A549 treated with RU486 at 1 μM for 4 hours (cell line): ENCODE data around the gene KDF1. TPM values are rescaled to one million over a fixed set of nuclear protein-coding genes. Genes with fewer than 3 reads are reported as not detected.

Source experiments
- total RNA-seq: library from RNA; stranded (reverse); fragments of 200-300 nt; extraction: Qiagen RNA extraction; gene quantifications from 5 replicates; pipeline ENCODE4 v1.2.3, GENCODE V29; 2022; ENCODE audit warnings: low read depth

Gene KDF1, protein sequence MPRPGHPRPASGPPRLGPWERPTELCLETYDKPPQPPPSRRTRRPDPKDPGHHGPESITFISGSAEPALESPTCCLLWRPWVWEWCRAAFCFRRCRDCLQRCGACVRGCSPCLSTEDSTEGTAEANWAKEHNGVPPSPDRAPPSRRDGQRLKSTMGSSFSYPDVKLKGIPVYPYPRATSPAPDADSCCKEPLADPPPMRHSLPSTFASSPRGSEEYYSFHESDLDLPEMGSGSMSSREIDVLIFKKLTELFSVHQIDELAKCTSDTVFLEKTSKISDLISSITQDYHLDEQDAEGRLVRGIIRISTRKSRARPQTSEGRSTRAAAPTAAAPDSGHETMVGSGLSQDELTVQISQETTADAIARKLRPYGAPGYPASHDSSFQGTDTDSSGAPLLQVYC
- total RNA-seq, result 0.15 TPM in 1 of 5 replicates, not detected in the others

DNA sequence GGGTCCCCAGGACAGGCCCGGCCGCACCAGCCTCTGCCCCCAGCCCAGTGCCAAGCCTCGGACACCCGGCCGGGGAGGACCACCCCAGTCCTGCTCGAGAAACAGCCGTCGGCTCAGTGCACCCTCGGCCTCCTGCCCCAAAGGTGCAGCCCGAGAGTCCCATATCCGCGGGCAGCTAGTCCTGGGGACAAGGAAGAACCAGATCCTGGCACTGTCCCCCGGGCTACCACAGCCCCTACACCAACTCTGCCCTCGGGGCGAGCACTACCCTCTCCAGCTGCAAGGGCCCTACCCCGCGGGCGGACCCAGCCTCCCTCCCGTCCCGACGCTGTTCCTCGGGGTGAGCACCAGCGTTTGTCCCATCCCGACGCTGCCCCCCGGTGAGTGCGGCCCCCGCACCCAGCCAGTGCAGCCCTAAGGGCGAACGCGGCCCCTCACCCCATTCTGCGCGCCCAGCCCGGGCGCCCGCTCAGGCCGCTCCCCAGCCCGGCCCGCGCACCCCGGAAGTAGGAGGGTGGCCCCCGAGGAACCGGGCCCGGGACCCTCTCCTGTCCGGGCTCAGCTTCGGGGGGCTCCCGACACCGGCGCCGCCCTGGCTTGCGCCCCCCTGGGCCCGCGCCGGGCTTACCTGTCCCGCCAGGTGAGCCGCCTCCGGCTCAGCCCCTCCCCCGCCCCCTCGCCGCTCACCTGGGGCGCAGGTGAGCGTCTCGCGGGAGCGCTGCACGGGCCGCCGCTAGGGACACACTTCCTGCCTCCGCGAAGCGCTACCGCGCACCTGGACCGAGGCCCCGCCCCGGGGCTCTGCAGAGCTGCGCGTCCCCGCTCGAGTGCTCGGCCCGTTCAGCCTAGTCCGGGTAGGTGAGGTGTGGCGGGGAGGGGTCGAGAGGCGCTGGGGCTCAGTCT, at the start of gene KDF1:
KDF1 (minus strand) TSS at position 747 of the 903 bp plus-strand sequence. CDS start 8,088 bp downstream, outside the sequence.

DNA sequence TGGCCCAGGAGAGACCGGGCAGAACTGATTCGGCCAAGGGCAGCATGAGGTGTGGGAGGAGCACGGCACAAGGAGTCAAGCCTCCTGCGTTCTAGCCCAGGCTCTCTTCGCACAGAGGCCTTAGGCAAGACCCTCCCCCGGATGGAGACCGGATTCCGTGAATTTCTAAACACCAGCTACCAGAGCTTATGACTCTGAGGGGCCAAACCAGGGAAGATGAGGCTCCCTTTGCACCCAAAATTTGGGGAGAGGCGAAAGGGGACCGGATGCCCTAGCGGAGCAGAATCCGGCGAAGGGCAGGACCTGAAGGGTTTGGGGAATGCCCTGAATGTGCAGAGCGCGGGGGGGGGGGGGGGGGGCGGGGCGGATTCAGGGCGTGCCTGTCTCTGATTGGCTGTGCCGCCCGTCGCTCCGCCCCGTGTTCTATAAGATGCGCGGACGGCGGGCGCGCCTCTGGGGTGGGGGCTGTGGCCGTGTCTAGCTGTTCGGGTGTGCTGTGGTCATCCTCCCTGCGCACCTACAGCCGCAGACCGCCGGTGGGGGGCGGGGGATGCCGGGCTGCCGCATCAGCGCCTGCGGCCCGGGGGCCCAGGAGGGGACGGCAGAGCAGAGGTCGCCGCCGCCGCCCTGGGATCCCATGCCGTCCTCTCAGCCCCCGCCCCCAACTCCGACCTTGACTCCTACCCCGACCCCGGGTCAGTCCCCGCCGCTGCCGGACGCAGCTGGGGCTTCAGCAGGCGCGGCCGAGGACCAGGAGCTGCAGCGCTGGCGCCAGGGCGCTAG, 33.2 kb upstream of the KDF1 start, which contains the start of gene TRNP1:
TRNP1 (plus strand) TSS at position 456 of the 783 bp plus-strand sequence; CDS start at position 551, 95 bp downstream.

DNA sequence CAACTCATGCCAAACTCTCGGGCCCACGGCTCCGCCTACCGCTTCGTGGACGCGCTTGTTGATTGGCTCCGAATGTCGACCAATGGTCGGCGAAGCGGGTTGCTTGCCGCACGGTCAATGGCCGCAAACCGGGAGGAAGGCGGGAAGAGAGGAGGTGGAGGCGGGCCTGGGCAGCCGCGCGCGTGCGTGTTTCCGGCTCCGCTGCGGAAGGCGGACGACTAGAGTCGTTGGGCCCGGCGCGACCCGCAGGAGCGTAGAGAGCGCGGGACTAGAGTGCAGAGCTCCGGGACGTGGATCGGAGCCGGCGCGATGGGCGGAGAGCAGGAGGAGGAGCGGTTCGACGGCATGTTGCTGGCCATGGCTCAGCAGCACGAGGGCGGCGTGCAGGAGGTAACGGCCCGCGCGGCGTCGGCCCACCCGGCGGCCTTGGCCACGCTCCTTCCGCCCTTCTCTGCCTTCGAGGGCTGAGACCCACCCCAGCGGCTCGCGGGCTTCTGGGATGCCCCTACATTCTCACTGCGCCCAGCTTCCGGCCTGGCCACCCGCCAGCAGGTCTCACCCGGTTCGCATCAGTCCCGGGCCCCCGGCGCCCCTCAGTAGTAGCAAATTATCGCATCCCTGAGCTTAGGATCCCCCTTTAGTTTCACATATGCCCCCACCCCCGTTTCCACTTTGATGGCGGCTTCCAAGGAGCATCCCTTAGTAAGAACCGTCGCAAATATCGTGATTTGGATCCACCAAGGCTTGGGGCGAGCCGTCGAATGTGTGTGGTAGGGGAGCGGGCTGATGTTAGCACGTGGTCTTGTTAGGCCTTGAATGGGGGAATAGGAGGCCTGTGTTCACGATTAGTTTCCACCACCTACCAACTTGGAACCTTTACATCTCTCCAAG, 38.5 kb downstream of the KDF1 start, which contains the start of gene NUDC:
NUDC (plus strand) TSS at position 204 of the 891 bp plus-strand sequence; CDS start at position 310, 106 bp downstream.

DNA sequence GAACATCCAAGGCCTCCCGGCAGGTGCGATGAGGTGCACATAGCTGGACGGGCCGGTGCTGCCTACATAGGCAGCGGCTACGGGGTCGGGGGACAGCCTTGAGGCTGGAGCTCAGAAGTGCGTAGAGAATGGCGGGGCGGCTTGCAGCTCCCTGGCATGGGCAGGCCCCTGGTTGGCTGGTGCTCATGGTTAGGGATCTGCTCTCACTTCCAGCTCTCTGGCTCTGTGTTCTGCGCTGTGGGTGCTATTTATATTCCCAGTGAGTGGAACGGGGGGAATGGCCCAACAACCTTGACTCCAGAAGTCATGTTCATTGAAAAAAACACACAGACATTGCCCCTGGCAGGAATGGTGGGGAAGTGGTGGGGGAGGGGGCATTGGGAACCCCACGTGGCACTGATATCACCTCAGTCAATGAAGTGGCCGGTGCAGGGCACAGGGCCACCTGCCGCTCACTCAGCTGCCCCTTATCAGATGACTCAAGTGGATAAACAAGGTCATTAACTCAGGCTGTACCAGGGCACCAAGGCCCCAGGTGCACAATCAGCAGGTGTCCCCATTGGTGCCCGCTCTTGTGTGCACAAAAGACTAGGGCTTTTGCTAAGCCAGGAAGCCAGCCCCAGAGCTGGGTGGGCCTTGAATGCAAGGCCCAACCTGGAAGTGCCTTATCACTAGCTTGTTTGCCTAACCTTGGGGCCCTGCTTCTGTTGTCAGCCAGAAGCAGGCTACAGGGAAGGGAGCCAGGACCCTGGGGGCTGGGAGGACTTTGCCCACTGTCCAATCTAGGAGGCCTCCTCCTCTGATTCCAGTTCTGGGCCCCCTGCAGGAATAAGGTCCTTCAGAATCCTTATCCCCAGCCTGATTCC, 46.3 kb downstream of the KDF1 start, which contains the start of gene NR0B2:
NR0B2 (minus strand) TSS at position 222 of the 866 bp plus-strand sequence; CDS start at position 187, 35 bp downstream.

DNA sequence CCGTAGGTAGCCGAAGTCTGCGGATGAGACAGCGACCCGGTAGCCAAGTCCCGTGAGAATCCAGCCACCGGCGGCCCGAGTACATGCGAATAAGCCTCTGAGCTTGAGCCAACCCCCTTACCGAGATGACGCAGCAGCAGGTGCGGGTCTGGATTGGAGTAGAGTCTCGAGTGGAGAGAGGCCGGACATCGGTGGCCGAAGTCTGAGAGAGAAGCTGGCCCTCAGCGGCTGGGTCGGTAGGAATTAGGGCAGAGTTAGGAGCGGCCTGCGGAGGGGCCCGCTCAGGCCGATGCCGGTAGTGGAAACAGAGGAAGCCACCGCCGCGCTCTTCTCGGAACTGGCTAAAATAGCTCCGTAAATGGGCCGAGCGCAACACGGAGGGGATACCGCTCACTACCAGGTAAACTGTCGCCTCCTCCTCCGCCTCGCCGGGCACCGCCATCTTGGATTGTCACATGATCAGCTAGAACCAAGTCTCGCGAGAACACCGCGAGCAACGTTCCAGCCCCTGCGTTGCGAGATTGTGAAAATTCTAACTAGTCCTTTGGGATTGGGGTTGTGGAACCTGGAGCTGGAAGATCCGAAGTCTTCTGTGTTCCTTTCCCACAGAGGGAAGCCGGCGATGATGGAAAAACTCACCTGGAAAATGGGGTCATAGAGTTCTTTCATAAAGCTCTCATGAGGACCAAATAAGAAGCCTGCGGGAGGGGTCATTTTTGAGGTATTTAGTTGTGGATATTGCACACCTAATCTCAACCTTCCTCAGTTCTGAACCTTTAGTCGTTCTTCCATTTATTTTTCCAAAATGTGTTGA, 60.1 kb downstream of the KDF1 start, which contains the start of gene GPATCH3:
GPATCH3 (minus strand) TSS at position 467 of the 814 bp plus-strand sequence; CDS start at position 442, 25 bp downstream.

Other genes with a start within 250 kb of the KDF1 start
- gene PIGV, start 172.5 kb downstream of the KDF1 start, total RNA-seq, result 4.8 to 6.4 TPM (median 6.1 TPM) in 5 replicates
- gene ZDHHC18, start 133.8 kb downstream of the KDF1 start, total RNA-seq, result 35.7 to 44.9 TPM (median 39.9 TPM) in 5 replicates
- 480 to 623 TPM (median 596 TPM) in 5 replicates for gene SFN, start 97.3 kb downstream of the KDF1 start, total RNA-seq
- 19.0 to 32.4 TPM (median 28.6 TPM) in 5 replicates for gene GPN2, start 70.2 kb downstream of the KDF1 start, total RNA-seq
- gene GPATCH3, start 60.0 kb downstream of the KDF1 start, total RNA-seq, result 8.5 to 11.9 TPM (median 10.7 TPM) in 5 replicates
- not detected in 5 replicates for gene NR0B2, start 46.5 kb downstream of the KDF1 start, total RNA-seq
- 125 to 158 TPM (median 131 TPM) in 5 replicates for gene NUDC, start 38.7 kb downstream of the KDF1 start, total RNA-seq
- gene TRNP1, start 33.2 kb upstream of the KDF1 start, total RNA-seq, result 146 to 217 TPM (median 205 TPM) in 5 replicates
- 0.53 to 0.99 TPM (median 0.58 TPM) in 5 replicates for gene TENT5B, start 52.4 kb upstream of the KDF1 start, total RNA-seq
- 10.3 to 14.0 TPM (median 13.7 TPM) in 5 replicates for gene SLC9A1, start 194.7 kb upstream of the KDF1 start, total RNA-seq